HEK293T (cell line): ENCODE data around the gene GNAI1.

ENCODE experiments used
- CTBP1 ChIP-seq: fragments of 450-650 bp; IDR thresholded peaks from 2 replicates; pipeline ENCODE4 v1.6.1; 2016; ENCODE audit warnings: borderline replicate concordance
- ELF4 ChIP-seq: fragments of 450-650 bp; IDR thresholded peaks from 2 replicates; pipeline ENCODE4 v1.6.1; 2017; ENCODE audit warnings: antibody characterized with exemption

- TF ChIP-seq CTBP1: no peak
- no peak for TF ChIP-seq ELF4
Measured at GRCh38 chr7:80230327-80230726, 95.7 kb downstream of the GNAI1 start.
